Keratinocyte (primary cell): ENCODE measurements around the gene HSD11B2. TPM values are rescaled to one million over a fixed set of nuclear protein-coding genes. Genes with fewer than 3 reads are reported as not detected.

ENCODE experiments used
- DNase-seq: peaks from one replicate; pipeline ENCODE4 v3.0.0-alpha.2; 2011; ENCODE audit warnings: low read depth, missing footprints, low spot score
- FAIRE-seq: peaks from 2 replicates; lab custom pipeline; 2011; peaks lifted over from hg19 to GRCh38; lab: Jason Lieb, UNC
- H2AFZ ChIP-seq: 2 replicates; pipeline ENCODE4 v1.6.0; 2012; ENCODE audit warnings: low read length, control low read depth, inconsistent platforms; ENCODE audit not compliant: control insufficient read depth
- H3K27ac ChIP-seq: 2 replicates; pipeline ENCODE4 v1.5.1; 2011; ENCODE audit warnings: low read length; ENCODE audit not compliant: control insufficient read depth, insufficient read depth
- H3K27me3 ChIP-seq: 3 replicates; pipeline ENCODE4 v1.6.0; 2011; ENCODE audit warnings: low read length; ENCODE audit not compliant: control insufficient read depth, insufficient read depth; ENCODE audit errors: extremely low read depth
- H3K36me3 ChIP-seq, 2 experiments: 2 replicates in 1 of 2; 3 replicates in 1 of 2; pipeline ENCODE4 v1.5.1; 2011; ENCODE audit warnings: low read length in 2 of 2, mild to moderate bottlenecking in 1 of 2; ENCODE audit not compliant: control insufficient read depth in 2 of 2, insufficient read depth in 2 of 2; ENCODE audit errors: extremely low read depth in 1 of 2
- H3K4me1 ChIP-seq: 3 replicates; pipeline ENCODE4 v1.5.1; 2011; ENCODE audit warnings: low read length; ENCODE audit not compliant: control insufficient read depth, insufficient read depth; ENCODE audit errors: extremely low read depth
- H3K4me2 ChIP-seq: 3 replicates; pipeline ENCODE4 v1.6.0; 2011; ENCODE audit warnings: low read depth, low read length; ENCODE audit not compliant: control insufficient read depth, insufficient read depth; ENCODE audit errors: extremely low read depth
- H3K4me3 ChIP-seq, 3 experiments: fragments of 200-600 bp in 1 of 3; sonication (generic) in 1 of 3; 2 replicates in 2 of 3; 3 replicates in 1 of 3; pipeline ENCODE4 v1.5.1; 2011 to 2016; ENCODE audit warnings: low read length in 3 of 3, mild to moderate bottlenecking in 3 of 3, control low read depth in 2 of 3, inconsistent platforms in 1 of 3, low read depth in 1 of 3, mixed read lengths in 1 of 3, mixed run types in 1 of 3, moderate library complexity in 1 of 3; ENCODE audit not compliant: control insufficient read depth in 2 of 3, insufficient read depth in 2 of 3; ENCODE audit errors: extremely low read depth in 1 of 3
- H3K79me2 ChIP-seq: 2 replicates; pipeline ENCODE4 v1.6.0; 2012; ENCODE audit warnings: low read length; ENCODE audit not compliant: control insufficient read depth, insufficient read depth
- H3K9ac ChIP-seq: 3 replicates; pipeline ENCODE4 v1.6.0; 2011; ENCODE audit warnings: low read length; ENCODE audit not compliant: control insufficient read depth, insufficient read depth; ENCODE audit errors: extremely low read depth
- H3K9me1 ChIP-seq: 3 replicates; pipeline ENCODE4 v1.6.0; 2011; ENCODE audit warnings: low read length; ENCODE audit not compliant: control insufficient read depth, insufficient read depth; ENCODE audit errors: extremely low read depth
- H3K9me3 ChIP-seq: 2 replicates; pipeline ENCODE4 v1.5.1; 2012; ENCODE audit warnings: low read depth, low read length; ENCODE audit not compliant: control insufficient read depth
- H4K20me1 ChIP-seq: 3 replicates; pipeline ENCODE4 v1.6.0; 2011; ENCODE audit warnings: low read length; ENCODE audit not compliant: control insufficient read depth, insufficient read depth; ENCODE audit errors: extremely low read depth
- EZH2 ChIP-seq: IDR thresholded peaks from one replicate; pipeline ENCODE4 v1.6.1; 2012; ENCODE audit warnings: inconsistent platforms, mild to moderate bottlenecking, low read length, moderate library complexity
- dilution Hi-C: fragments of 300-500 bp; cut with MboI; formaldehyde crosslinking; loops from one replicate; pipeline ENCODE4 v1.7.0; 2020; ENCODE audit warnings: low sequenced_read_pairs; ENCODE audit not compliant: extremely low pct_ligation_motif_present
- polyA plus RNA-seq, 5 experiments: library from polyadenylated mRNA; depleted of rRNA in 3 of 5; stranded (reverse) in 3 of 5; stranded (forward) in 1 of 5; unstranded in 1 of 5; fragments of >200 nt; gene quantifications; 1 replicate in 1 of 5; 2 replicates in 3 of 5; 3 replicates in 1 of 5; pipeline versions ENCODE4 v1.2.1 to v1.2.3, GENCODE V29; 2011 to 2012; ENCODE audit warnings: missing spikeins in 2 of 5, low read depth in 1 of 5, low replicate concordance in 1 of 5
- TF ChIP-seq, protein P1 (sequence below), 3 experiments: IDR thresholded peaks in 1 of 3; conservative IDR thresholded peaks in 1 of 3; optimal IDR thresholded peaks in 1 of 3; 2 replicates in 2 of 3; 3 replicates in 1 of 3; pipeline versions ENCODE3 to v1.5.1; 2011; ENCODE audit warnings: low read length in 3 of 3, mild to moderate bottlenecking in 3 of 3, moderate library complexity in 2 of 3, control low read depth in 1 of 3, inconsistent platforms in 1 of 3; ENCODE audit not compliant: insufficient read depth in 2 of 3; ENCODE audit errors: extremely low read depth in 1 of 3

Gene HSD11B2
- polyA plus RNA-seq, 1 donor (not counting 4 experiments of a cell fraction or from before 2014, with no cell fraction given): 0.93 TPM

DNA sequence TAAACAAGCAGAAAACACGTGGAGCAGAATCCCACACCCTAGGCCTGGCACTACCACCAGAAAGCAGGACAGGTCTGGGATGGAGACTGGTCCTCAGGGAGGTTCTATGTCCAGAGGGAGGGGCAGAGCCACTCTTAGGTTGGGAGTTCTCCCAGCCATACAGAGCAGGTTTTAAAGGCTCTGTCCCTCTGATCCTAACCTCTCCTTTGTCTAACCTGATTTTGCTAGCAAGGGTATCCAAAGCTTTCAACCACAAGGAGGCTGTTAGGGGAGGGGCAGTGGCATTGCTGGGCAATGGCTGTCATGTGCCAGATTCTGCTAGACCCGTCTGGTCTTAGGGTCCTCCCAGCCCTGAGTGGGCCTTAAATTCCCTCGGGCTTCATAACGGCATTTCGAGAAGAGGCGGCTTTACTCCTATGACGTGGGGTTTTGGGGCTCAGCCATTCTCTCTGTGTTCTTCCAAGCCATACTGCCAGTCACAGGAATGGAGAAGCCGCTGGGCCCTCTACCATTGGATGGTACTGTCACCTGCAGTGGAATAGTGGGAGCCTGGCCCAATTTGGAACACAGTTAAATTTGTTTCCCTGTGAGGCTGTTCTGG lies 43.3 kb upstream of the HSD11B2 start:
- dilution Hi-C loops: no loop called here

DNA sequence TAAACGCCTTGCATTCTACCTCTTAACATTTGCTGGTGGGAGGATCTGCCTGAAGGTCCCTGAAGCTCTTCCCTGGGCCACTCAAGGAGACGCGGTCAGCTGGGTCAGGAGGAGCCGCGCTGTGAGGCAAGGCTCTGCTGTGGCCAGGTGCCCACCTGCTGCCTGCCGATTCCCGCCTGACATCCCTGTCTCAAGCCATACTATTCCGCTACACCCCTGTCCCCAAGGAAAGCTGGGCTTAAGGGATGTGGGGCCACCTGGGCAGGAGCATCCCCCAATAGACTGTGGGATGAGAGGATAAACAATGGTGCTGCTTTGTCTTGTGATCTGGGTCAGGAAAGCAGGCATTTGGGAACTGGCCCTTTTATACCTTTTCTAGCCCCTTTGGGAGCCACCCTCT lies 42.7 kb upstream of the HSD11B2 start:
- dilution Hi-C loops: no loop called here

More for the DNA sequence above, 43.3 kb upstream of the HSD11B2 start:
- Histone ChIP-seq H3K9me3 (no peaks in the 10 kb centered on the region), H3K4me3 (no peak overlapping the region), H3K36me3 (no peaks in the 10 kb centered on the region), H2AFZ (no peak overlapping the region), H3K4me2 (no peak overlapping the region), H3K4me1 (no peaks in the 10 kb centered on the region), H3K79me2 (no peaks in the 10 kb centered on the region), H3K27me3 (peaks cover 14% of the 10 kb centered on the region), H3K27ac (no peak overlapping the region), H3K9ac (no peak overlapping the region), H3K9me1 (no peaks in the 10 kb centered on the region), H4K20me1 (no peaks in the 10 kb centered on the region)
- no peak for FAIRE-seq
- no peak for TF ChIP-seq EZH2
- TF ChIP-seq, protein P1, sequence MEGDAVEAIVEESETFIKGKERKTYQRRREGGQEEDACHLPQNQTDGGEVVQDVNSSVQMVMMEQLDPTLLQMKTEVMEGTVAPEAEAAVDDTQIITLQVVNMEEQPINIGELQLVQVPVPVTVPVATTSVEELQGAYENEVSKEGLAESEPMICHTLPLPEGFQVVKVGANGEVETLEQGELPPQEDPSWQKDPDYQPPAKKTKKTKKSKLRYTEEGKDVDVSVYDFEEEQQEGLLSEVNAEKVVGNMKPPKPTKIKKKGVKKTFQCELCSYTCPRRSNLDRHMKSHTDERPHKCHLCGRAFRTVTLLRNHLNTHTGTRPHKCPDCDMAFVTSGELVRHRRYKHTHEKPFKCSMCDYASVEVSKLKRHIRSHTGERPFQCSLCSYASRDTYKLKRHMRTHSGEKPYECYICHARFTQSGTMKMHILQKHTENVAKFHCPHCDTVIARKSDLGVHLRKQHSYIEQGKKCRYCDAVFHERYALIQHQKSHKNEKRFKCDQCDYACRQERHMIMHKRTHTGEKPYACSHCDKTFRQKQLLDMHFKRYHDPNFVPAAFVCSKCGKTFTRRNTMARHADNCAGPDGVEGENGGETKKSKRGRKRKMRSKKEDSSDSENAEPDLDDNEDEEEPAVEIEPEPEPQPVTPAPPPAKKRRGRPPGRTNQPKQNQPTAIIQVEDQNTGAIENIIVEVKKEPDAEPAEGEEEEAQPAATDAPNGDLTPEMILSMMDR (optimal IDR thresholded peaks at IDR 0.05 in 1 of 3, IDR thresholded peaks at IDR 0.05 in 1 of 3, conservative IDR thresholded peaks at IDR 0.05 in 1 of 3; ENCODE audit: extremely low read depth in 1 of 3, insufficient read depth in 2 of 3, low read length in 3 of 3): no peak
- DNase-seq: no peak

More for the DNA sequence above, 42.7 kb upstream of the HSD11B2 start:
- Histone ChIP-seq H3K9ac (no peak overlapping the region), H3K27ac (no peak overlapping the region), H3K9me1 (no peaks in the 10 kb centered on the region), H3K79me2 (no peaks in the 10 kb centered on the region), H2AFZ (no peak overlapping the region), H4K20me1 (no peaks in the 10 kb centered on the region), H3K27me3 (peaks cover 18% of the 10 kb centered on the region), H3K4me2 (no peak overlapping the region), H3K36me3 (no peaks in the 10 kb centered on the region), H3K4me3 (no peak overlapping the region), H3K4me1 (no peaks in the 10 kb centered on the region), H3K9me3 (no peaks in the 10 kb centered on the region)
- no peak for TF ChIP-seq EZH2
- TF ChIP-seq, protein P1 (optimal IDR thresholded peaks at IDR 0.05 in 1 of 3, IDR thresholded peaks at IDR 0.05 in 1 of 3, conservative IDR thresholded peaks at IDR 0.05 in 1 of 3; ENCODE audit: extremely low read depth in 1 of 3, insufficient read depth in 2 of 3, low read length in 3 of 3): no peak
- DNase-seq: no peak
- no peak for FAIRE-seq
